Brain microvascular endothelial cell (primary cell): ENCODE measurements around the gene LPAR2.
A peak's percentile ranks its signal among the peaks of the same experiment; 100 is the strongest.

Source experiments
- DNase-seq: peaks from one replicate; pipeline ENCODE4 v3.0.0-alpha.2; 2020
- H3K27ac ChIP-seq: fragments of 250-450 bp; sonication (Bioruptor Pico); 2 replicates; pipeline ENCODE4 v1.5.1; 2020; ENCODE audit warnings: mild to moderate bottlenecking, moderate library complexity
- H3K27me3 ChIP-seq: fragments of 250-450 bp; sonication (Bioruptor Pico); replicated peaks from 2 replicates; pipeline ENCODE4 v1.5.1; 2020; ENCODE audit warnings: mild to moderate bottlenecking
- H3K36me3 ChIP-seq: fragments of 250-450 bp; sonication (Bioruptor Pico); replicated peaks from 2 replicates; pipeline ENCODE4 v1.5.1; 2020; ENCODE audit warnings: mild to moderate bottlenecking
- H3K4me3 ChIP-seq: 2 replicates; pipeline ENCODE4 v1.5.1; 2011; ENCODE audit warnings: low read depth, mild to moderate bottlenecking, control low read depth, low read length, moderate library complexity
- in situ Hi-C: cut with HindIII; loops from 2 replicates; pipeline ENCODE4 v1.10.0; 2017; ENCODE audit warnings: low sequenced_read_pairs, low pct_ligation_motif_present
- TF ChIP-seq, protein P1 (sequence below): IDR thresholded peaks from 2 replicates; pipeline ENCODE4 v1.5.1; 2011; ENCODE audit warnings: low read depth, mild to moderate bottlenecking, moderate library complexity, low read length, control low read depth, inconsistent platforms; ENCODE audit errors: missing control alignments

Gene LPAR2

DNA sequence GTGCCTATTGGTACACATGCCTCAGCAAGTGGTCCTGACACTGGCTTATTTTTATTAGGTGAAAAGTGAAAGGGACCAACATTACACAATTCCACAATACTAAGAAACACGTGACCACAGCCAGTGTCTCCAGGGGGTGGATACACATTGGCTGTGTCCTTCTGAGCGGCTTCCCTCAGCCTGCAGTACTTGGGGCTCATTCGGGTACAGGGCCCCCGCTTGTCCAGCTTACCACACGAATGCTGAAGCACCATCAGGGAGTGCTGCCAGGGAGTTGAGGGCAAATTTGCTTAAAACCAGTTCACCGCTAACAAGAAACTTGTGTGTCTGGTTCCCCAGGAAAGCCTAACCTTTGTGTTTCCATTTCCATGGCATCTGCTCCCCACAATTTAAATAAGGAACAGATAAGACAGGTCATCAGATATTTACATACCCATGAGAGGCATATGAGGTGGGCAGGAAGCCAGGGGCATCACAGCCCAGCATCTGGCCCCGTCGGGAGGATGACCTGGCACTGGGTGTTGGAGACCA lies 32.8 kb downstream of the LPAR2 start:
- peak; percentile 21 for DNase-seq
- H3K27me3 ChIP-seq, result no peaks in the 10 kb centered on the region
- in situ Hi-C loops, result no loop called here
- no peak overlapping the region for H3K27ac ChIP-seq
- TF ChIP-seq, protein P1, sequence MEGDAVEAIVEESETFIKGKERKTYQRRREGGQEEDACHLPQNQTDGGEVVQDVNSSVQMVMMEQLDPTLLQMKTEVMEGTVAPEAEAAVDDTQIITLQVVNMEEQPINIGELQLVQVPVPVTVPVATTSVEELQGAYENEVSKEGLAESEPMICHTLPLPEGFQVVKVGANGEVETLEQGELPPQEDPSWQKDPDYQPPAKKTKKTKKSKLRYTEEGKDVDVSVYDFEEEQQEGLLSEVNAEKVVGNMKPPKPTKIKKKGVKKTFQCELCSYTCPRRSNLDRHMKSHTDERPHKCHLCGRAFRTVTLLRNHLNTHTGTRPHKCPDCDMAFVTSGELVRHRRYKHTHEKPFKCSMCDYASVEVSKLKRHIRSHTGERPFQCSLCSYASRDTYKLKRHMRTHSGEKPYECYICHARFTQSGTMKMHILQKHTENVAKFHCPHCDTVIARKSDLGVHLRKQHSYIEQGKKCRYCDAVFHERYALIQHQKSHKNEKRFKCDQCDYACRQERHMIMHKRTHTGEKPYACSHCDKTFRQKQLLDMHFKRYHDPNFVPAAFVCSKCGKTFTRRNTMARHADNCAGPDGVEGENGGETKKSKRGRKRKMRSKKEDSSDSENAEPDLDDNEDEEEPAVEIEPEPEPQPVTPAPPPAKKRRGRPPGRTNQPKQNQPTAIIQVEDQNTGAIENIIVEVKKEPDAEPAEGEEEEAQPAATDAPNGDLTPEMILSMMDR, result no peak
- no peaks in the 10 kb centered on the region for H3K36me3 ChIP-seq
- no peak overlapping the region for H3K4me3 ChIP-seq

DNA sequence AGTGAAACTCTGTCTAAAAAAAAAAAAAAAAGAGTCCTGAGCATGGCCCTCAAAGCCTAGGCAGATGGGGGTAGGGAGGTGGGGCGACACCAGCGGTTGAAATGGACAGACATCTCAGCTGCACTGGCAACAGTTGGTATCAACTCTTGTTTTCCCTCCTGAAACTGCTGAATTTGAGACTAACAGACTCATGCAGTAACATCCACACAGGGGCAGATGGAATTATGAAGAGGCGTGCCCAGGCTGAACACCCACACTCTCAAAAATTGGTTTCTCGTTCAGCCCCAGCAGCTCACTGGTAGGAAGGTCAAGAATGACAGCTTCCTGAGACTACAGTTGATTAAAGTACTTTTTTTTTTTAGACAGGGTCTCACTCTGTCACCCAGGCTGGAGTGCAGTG lies 33.6 kb downstream of the LPAR2 start:
- TF ChIP-seq, protein P1, result no peak
- H3K27me3 ChIP-seq, result no peaks in the 10 kb centered on the region
- in situ Hi-C loops, result no loop called here
- H3K36me3 ChIP-seq, result no peaks in the 10 kb centered on the region
- no peak overlapping the region for H3K4me3 ChIP-seq
- DNase-seq, result no peak
- no peak overlapping the region for H3K27ac ChIP-seq

DNA sequence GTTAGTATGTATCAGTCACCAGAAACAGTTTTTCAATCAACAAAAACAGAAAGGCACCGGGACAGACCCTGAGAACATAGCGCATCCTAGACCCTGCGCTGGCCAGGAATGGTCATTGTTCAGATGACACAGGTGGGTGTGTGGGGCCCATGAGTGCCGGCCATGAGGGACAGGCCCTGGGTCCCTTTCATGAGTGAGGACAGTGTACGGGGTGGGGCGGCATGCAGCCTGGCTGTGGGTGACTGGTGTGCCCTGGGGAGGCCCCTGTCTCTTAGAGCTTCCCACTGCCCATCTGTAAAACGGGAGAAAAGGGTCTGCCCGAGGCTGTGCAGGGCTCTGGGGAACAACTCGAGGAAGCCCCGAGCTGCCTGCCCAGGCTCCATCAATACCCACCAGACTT lies 35.3 kb downstream of the LPAR2 start:
- H3K27me3 ChIP-seq, result no peaks in the 10 kb centered on the region
- TF ChIP-seq, protein P1, result no peak
- no peak overlapping the region for H3K27ac ChIP-seq
- no peaks in the 10 kb centered on the region for H3K36me3 ChIP-seq
- H3K4me3 ChIP-seq, result no peak overlapping the region
- DNase-seq, result no peak
- in situ Hi-C loops, result no loop called here

DNA sequence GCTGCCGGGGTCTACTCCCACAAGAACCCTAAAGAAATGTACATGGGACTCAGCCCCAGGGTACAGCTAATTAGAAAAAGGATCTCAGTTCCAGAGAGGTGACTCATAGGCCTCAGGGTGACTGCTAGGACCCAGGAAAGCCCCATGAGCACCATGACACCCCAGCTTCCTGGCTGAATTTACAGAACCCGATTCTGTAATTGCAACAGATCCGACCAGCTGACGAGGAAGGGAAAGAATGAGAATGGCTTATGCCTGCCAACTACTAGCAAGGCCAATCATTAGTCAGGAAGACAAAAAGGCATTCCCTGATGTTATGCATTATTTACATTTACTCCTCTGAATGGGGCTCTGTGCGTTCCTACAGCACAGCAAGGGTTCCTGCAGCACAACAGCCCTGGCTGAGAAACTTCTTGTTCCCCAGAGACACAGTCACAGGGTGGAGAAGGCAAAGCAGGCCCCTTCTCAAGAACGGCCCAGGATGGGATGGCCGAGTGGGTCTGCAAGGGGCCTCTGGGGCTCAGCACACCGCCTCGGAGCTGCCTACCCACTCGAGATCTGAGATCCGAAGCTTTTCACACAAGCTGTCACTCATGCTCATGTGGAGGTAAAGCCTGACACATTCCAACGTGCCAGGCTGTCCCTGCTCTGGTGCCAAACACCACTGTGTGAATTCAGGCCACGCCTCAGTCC lies 36.7 kb downstream of the LPAR2 start:
- no peaks in the 10 kb centered on the region for H3K27me3 ChIP-seq
- H3K27ac ChIP-seq, result peak overlapping the region; percentile 42
- TF ChIP-seq, protein P1, result no peak
- peak; percentile 88 for DNase-seq
- in situ Hi-C loops, result no loop called here
- H3K4me3 ChIP-seq, result no peak overlapping the region
- no peaks in the 10 kb centered on the region for H3K36me3 ChIP-seq

DNA sequence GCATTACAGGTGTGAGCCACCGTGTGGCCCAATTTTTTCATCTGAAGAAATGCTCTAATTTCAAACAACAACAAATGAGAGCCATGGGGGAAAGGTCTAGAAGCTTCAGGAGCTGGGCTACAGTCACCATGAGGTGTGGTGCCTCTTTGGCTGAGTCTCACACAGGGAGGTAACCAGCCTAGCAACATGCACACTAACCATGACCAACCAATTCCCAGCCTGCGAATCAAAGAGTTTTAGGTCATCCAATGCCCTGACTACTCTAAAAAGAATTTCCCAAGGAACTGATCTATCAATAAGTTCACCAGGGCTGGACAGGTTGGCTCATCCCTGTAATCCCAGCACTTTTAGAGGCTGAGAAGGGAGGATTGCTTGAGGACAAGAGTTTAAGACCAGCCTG lies 39.5 kb downstream of the LPAR2 start:
- no peak overlapping the region for H3K4me3 ChIP-seq
- no peak for DNase-seq
- H3K36me3 ChIP-seq, result no peaks in the 10 kb centered on the region
- TF ChIP-seq, protein P1, result no peak
- in situ Hi-C loops, result no loop called here
- H3K27ac ChIP-seq, result no peak overlapping the region
- no peaks in the 10 kb centered on the region for H3K27me3 ChIP-seq

DNA sequence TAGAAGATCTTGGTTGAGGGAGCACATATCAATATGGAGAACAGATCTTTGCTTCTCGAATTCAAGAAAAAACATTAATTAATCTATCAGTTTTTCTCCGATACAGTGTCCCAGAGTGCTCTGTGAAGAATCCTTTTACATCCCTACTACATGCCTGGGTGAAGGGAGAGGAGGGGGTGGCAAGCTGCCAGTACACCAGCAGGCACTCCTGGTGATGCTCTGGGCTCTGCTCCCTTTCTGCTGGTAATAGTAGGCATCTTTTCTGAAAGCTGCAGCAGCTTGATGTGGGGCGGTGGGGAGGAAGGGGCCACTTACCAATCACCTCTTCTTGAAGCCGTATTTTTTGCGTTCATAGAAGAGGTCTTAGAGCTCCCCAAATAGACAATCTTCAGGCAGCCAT lies 40.2 kb downstream of the LPAR2 start:
- H3K4me3 ChIP-seq, result no peak overlapping the region
- no peak overlapping the region for H3K27ac ChIP-seq
- H3K27me3 ChIP-seq, result no peaks in the 10 kb centered on the region
- TF ChIP-seq, protein P1, result no peak
- DNase-seq, result no peak
- in situ Hi-C loops, result no loop called here
- no peaks in the 10 kb centered on the region for H3K36me3 ChIP-seq
